ENCODE results near the gene PARVA. TPM values are rescaled to one million over a fixed set of nuclear protein-coding genes. Genes with fewer than 3 reads are reported as not detected.

The PARVA gene
- total RNA-seq, 1 donor from 2014 or later, result 170 TPM

- Mint-ChIP-seq H3K9me3 (ENCODE audit: low read depth) (no peaks in the 10 kb centered on the region), H3K27me3 (ENCODE audit: low read depth) (no peaks in the 10 kb centered on the region), H3K36me3 (ENCODE audit: low read depth) (no peaks in the 10 kb centered on the region), H3K27ac (ENCODE audit: unreplicated experiment) (peak overlapping the region; percentile 96), H3K4me1 (ENCODE audit: low read depth) (peaks cover 90% of the 10 kb centered on the region), H3K4me3 (ENCODE audit: unreplicated experiment) (no peak overlapping the region)
- no peak for DNase-seq (ENCODE audit: low spot score)
- no peak for TF ChIP-seq CTCF (IDR thresholded peaks at IDR 0.05)
These were observed 36.0 kb downstream of the PARVA start for GRCh38 chr11:12413141-12414052.

- Mint-ChIP-seq H3K4me3 (ENCODE audit: unreplicated experiment) (no peak overlapping the region), H3K36me3 (ENCODE audit: low read depth) (no peaks in the 10 kb centered on the region), H3K27ac (ENCODE audit: unreplicated experiment) (peak overlapping the region; percentile 96), H3K27me3 (ENCODE audit: low read depth) (no peaks in the 10 kb centered on the region), H3K9me3 (ENCODE audit: low read depth) (no peaks in the 10 kb centered on the region), H3K4me1 (ENCODE audit: low read depth) (peaks cover 92% of the 10 kb centered on the region)
- no peak for DNase-seq (ENCODE audit: low spot score)
- peak; percentile 12 for TF ChIP-seq CTCF (IDR thresholded peaks at IDR 0.05)
These were observed 37.2 kb downstream of the PARVA start for GRCh38 chr11:12414611-12415010.

GRCh38 chr11:12415342-12415966 lies 38.1 kb downstream of the PARVA start:
- H3K4me1 Mint-ChIP-seq (ENCODE audit: low read depth), result peaks cover 92% of the 10 kb centered on the region
- H3K36me3 Mint-ChIP-seq (ENCODE audit: low read depth), result no peaks in the 10 kb centered on the region
- no peak overlapping the region for H3K27ac Mint-ChIP-seq (ENCODE audit: unreplicated experiment)
- no peaks in the 10 kb centered on the region for H3K9me3 Mint-ChIP-seq (ENCODE audit: low read depth)
- TF ChIP-seq CTCF (IDR thresholded peaks at IDR 0.05), result no peak
- H3K4me3 Mint-ChIP-seq (ENCODE audit: unreplicated experiment), result no peak overlapping the region
- H3K27me3 Mint-ChIP-seq (ENCODE audit: low read depth), result no peaks in the 10 kb centered on the region
- DNase-seq (ENCODE audit: low spot score), result no peak

GRCh38 chr11:12416552-12416951 lies 39.2 kb downstream of the PARVA start:
- Mint-ChIP-seq H3K4me3 (ENCODE audit: unreplicated experiment) (no peak overlapping the region), H3K27me3 (ENCODE audit: low read depth) (no peaks in the 10 kb centered on the region), H3K9me3 (ENCODE audit: low read depth) (no peaks in the 10 kb centered on the region), H3K4me1 (ENCODE audit: low read depth) (peaks cover 94% of the 10 kb centered on the region), H3K27ac (ENCODE audit: unreplicated experiment) (peak overlapping the region; percentile 71), H3K36me3 (ENCODE audit: low read depth) (no peaks in the 10 kb centered on the region)
- TF ChIP-seq CTCF (IDR thresholded peaks at IDR 0.05), result no peak
- DNase-seq (ENCODE audit: low spot score), result no peak

- no peaks in the 10 kb centered on the region for H3K9me3 Mint-ChIP-seq (ENCODE audit: low read depth)
- no peaks in the 10 kb centered on the region for H3K36me3 Mint-ChIP-seq (ENCODE audit: low read depth)
- TF ChIP-seq CTCF (IDR thresholded peaks at IDR 0.05), result no peak
- no peak overlapping the region for H3K4me3 Mint-ChIP-seq (ENCODE audit: unreplicated experiment)
- H3K27me3 Mint-ChIP-seq (ENCODE audit: low read depth), result no peaks in the 10 kb centered on the region
- peak overlapping the region; percentile 82 for H3K27ac Mint-ChIP-seq (ENCODE audit: unreplicated experiment)
- peaks cover 82% of the 10 kb centered on the region for H3K4me1 Mint-ChIP-seq (ENCODE audit: low read depth)
- DNase-seq (ENCODE audit: low spot score), result no peak
These were observed 40.6 kb downstream of the PARVA start for GRCh38 chr11:12417691-12418611.

Measured in chondrocyte (in vitro differentiated cells).